Measurements from ENCODE around the gene GFRA1.

Gene GFRA1

DNA sequence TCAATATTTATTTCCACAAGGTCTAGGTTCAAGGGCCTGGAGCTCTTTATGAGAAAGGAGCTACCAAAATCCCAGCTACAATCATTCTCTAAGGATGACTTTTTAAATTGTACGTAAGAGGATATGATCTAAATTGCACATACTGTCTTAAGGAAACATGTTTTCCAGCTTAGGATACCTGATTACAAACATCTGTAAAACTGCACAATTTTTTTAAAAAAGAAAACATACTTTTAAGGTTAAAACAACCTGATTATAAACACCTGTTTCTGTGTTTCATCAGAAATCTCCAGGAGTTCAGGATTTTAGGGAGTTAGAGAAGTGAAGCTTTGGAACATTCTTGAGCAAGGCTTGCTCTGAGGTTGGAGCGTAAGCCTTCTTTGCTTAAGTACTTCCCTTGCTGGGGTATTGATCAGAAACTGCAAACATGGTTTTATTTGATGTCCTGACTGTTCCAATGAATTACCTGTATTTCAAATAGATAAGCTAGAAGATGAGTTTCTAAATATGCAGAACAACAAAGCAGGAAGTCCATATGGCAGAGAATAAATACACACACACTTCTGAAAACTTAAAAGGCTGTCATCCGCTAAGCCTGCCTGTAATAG lies 248.6 kb downstream of the GFRA1 start:
- DNase-seq, result no peak

DNA sequence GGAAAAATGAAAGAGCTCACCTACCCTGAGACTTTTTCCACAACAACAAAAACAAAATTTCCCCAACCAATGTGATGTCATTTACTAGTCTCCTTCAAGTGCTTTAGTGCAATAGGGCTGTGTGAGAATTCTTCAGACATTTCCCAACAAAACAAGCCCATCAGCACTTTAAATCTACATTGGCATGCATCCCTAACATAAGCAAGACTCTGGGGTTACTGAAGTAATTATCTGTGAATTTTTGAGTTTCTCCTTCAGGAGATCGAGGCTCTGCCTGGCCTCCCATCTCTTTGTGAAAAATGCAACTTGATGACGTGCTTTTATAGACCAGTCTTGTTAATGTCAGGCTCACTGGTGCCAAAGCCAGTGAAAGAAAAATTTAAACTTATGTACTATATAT lies 255.6 kb downstream of the GFRA1 start:
- DNase-seq, result no peak

DNA sequence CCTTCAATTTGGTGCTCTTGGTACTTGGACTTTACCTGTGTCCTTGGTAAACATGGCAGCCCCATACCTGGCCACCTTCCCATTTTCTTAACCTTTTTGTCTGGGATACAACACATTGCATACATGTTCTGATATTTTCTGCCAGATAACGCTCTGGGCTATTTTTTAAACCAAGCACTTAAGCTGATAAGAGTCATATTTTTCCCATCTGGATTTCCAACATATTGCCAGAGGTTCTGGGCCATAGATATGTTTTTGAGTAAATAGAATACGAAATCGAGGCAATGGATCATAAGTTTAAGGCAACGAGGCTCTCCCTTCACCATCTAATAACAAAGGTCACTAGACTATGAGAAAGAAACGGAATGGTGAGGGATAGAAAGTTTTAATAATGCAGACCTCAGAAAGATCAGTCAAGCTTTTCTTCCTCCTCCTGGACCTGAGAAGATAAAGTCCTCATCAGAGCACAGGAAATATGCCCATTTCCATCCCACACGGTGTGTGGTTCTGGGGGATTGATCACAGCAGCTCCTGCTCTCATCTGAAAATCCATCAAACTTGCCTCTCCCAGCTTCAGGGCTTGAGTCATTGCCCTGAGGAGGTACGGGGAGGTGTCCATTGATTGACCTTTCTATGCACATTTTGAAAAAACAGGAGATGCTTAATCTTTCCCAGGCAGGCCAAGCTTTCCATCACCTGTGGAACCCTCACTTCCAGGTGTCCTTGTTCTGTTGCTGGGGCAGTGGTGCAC lies 257.2 kb downstream of the GFRA1 start:
- DNase-seq, result no peak

DNA sequence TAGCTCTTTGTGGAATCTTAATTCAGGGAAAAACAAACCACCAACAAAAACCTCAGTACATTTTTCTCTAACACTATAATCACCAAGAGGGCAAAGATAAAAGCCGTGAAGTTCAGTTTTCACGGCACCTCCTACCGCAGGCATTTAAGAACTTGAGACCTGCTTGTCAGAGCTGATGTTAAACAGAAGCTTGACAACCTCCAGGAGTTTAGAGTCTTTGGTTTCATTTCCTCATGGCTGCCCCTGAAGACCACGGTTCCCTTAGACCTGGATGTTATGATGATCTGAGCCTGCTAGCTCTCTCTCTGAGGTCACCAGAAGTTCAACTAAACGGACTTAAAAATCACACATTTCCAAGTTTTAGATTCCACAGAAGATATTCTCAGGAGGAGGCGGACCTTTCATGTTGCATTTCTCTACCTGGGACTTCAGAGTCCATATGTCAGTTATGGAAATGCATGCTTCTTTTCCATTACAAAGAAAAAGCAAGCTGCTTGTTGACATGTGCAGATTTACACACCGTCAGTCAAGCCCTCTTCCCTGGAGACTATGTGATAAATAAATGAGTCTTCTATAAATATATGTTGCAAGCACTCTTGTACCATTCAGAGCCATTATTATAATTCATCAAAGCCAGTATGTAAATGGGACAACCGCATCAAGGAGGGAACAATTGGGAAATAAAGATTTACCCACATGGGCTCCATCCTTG lies 258.0 kb downstream of the GFRA1 start:
- no peak for DNase-seq

DNA sequence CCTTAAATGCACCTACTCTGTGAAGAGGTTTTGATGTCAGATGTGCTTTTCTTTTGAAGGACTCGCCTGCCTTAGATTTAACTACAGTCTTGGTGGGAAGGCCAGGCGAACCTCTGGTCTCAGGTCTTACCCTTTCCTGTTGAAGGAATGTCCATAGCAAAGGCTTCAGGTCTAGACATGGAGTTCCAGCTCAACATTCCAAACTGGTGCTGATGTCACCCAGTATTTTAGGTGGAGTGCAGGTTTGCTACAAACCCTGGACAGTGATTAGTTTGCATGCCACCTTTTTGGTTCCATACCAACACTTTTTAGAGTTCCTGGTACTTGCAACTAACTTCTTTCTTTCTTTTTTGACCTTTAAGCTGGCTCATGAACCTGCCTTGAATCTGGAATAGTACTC lies 258.7 kb downstream of the GFRA1 start:
- no peak for DNase-seq

DNA sequence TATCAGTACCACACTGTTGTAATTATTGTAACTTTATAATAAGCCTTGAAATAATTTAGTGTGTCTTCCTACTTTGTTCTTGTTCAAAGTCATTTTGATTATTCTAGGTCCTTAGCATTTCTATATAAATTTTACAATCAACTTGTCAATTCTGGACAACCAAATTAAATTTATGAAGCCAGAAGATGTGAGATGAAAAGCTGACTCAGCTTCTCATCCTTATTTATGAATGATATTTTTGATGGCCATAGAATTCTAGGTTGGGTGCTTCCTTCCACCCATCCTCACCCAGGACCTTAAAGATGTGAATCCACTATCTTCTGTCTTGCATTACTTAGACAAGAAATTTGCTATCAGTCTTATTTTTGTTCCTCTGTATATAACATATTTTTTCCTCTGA lies 261.1 kb downstream of the GFRA1 start:
- DNase-seq, result no peak

DNA sequence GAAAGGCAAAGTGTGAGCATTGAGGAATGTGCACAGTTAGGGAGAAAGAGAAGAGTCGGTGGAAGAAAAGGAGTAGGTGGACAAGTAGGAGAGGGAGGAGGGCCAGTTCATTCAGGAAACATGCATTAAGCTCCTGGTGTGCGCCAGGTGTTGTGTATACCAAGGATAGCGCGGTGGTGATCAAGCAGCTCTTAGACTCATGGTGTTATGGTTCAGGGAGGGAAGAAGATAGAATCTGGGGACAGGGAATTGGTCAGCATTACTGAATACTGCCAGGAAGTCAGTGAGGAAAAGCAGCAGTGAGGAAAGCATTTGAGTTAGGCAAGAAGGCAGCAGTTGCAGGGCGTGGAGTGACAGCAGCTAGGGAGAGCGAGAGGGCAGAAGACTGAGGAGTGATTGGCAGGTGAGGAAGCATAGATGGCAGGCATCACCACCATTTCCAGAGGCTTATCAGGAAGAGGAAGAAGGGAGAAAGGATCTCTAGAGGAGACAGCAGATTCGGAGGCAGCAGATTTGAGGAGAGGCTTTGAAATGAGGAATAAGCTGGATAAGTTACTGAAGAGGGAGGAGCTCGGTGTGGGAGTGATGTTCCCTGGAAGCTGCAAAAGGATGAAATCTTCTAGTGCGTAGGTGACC lies 265.6 kb downstream of the GFRA1 start:
- DNase-seq, result no peak

Data from activated CD8-positive, alpha-beta memory T cell treated with anti-CD3 and anti-CD28 coated beads for 24 hours (primary cell).